HCT116 (cell line): Measurements from ENCODE around the gene DPM2. TPM values are rescaled to one million over a fixed set of nuclear protein-coding genes. Genes with fewer than 3 reads are reported as not detected.
A peak's percentile ranks its signal among the peaks of the same experiment; 100 is the strongest.

Experiments
- ATAC-seq: fragments of 200-7000 bp; cut with Tn5 transposase; 2 replicates; pipeline ENCODE4 v1.9.1; 2020; ENCODE audit warnings: mild to moderate bottlenecking, moderate library complexity
- BruUV-seq: library from RNA; stranded (reverse); fragments of 400-500 nt; replicated peaks from 2 replicates; lab custom pipeline; 2021; lab: Mats Ljungman, UMichigan
- CTCF ChIA-PET: fragments of 300-600 bp; sonication (Branson Sonifier 250); formaldehyde crosslinking; loops from one replicate; lab custom pipeline; 2021; ENCODE audit warnings: antibody characterized with exemption; lab: Charles Lee
- POLR2A ChIA-PET: fragments of 300-600, 350-600 bp; sonication (Branson Sonifier 250); formaldehyde crosslinking; loops from one replicate; lab custom pipeline; 2021; ENCODE audit warnings: antibody characterized with exemption; lab: Charles Lee
- RAD21 ChIA-PET, 2 experiments: fragments of 300-600 bp; sonication (Branson Sonifier 250); formaldehyde crosslinking; loops; one replicate each; lab custom pipeline; 2023; ENCODE audit warnings: low total read pairs in 2 of 2; ENCODE audit not compliant: uncharacterized antibody in 2 of 2, unreplicated experiment in 2 of 2, low non-redundant PET in 1 of 2; lab: Charles Lee
- DNase-seq: peaks from one replicate; pipeline ENCODE4 v3.0.0-alpha.2; 2010; ENCODE audit warnings: low read depth, low spot score
- H2AFZ ChIP-seq: fragments of 200-600 bp; shearing (Covaris generic), sonication (generic); 2 replicates; pipeline ENCODE4 v1.6.1; 2017; ENCODE audit warnings: low read depth, mixed run types, mixed read lengths, antibody characterized with exemption, low read length; ENCODE audit not compliant: poor library complexity, severe bottlenecking
- H3K27ac ChIP-seq: 2 replicates; pipeline ENCODE4 v1.5.1; 2012; ENCODE audit warnings: low read depth, low read length
- H3K27me3 ChIP-seq: fragments of 200-600 bp; sonication (generic); 2 replicates; pipeline ENCODE4 v1.6.1; 2016; ENCODE audit warnings: mixed run types, low read length, mixed read lengths; ENCODE audit not compliant: insufficient read depth
- H3K36me3 ChIP-seq, 2 experiments: fragments of 200-500 bp in 1 of 2; fragments of 200-600 bp in 1 of 2; sonication (Bioruptor generic) in 1 of 2; sonication (generic) in 1 of 2; 2 replicates each; pipeline versions ENCODE4 v1.5.1 to v1.6.1; 2014 to 2016; ENCODE audit warnings: low read length in 2 of 2, inconsistent platforms in 1 of 2, mixed read lengths in 1 of 2, mixed run types in 1 of 2; ENCODE audit not compliant: insufficient read depth in 2 of 2, control insufficient read depth in 1 of 2
- H3K4me1 ChIP-seq, 2 experiments: fragments of 200-600 bp in 1 of 2; sonication (generic) in 1 of 2; 2 replicates each; pipeline versions ENCODE4 v1.5.1 to v1.6.1; 2012 to 2017; ENCODE audit warnings: low read length in 2 of 2, inconsistent platforms in 1 of 2, mild to moderate bottlenecking in 1 of 2, mixed read lengths in 1 of 2, mixed run types in 1 of 2, moderate library complexity in 1 of 2; ENCODE audit not compliant: insufficient read depth in 2 of 2, control insufficient read depth in 1 of 2
- H3K4me2 ChIP-seq: fragments of 200-600 bp; sonication (generic); 2 replicates; pipeline ENCODE4 v1.6.1; 2017; ENCODE audit warnings: mixed run types, low read length, mixed read lengths
- H3K4me3 ChIP-seq, 2 experiments: fragments of 200-600 bp in 1 of 2; sonication (generic) in 1 of 2; replicated peaks in 1 of 2; 2 replicates each; pipeline ENCODE4 v1.5.1; 2011 to 2016; ENCODE audit warnings: low read length in 2 of 2, control low read depth in 1 of 2, low read depth in 1 of 2, mild to moderate bottlenecking in 1 of 2, mixed read lengths in 1 of 2, mixed run types in 1 of 2
- H3K79me2 ChIP-seq: fragments of 200-600 bp; sonication (generic); 2 replicates; pipeline ENCODE4 v1.6.1; 2017; ENCODE audit warnings: mild to moderate bottlenecking, mixed run types, low read length, moderate library complexity, mixed read lengths; ENCODE audit not compliant: insufficient read depth
- H3K9ac ChIP-seq: fragments of 200-600 bp; sonication (generic); 2 replicates; pipeline ENCODE4 v1.6.1; 2016; ENCODE audit warnings: low read length, mixed read lengths
- H3K9me2 ChIP-seq: fragments of 200-600 bp; sonication (generic), shearing (Covaris generic); 2 replicates; pipeline ENCODE4 v1.6.1; 2017; ENCODE audit warnings: mixed run types, mild to moderate bottlenecking, moderate library complexity; ENCODE audit not compliant: insufficient read depth
- H3K9me3 ChIP-seq, 2 experiments: fragments of 200-500 bp in 1 of 2; fragments of 200-600 bp in 1 of 2; sonication (Bioruptor generic) in 1 of 2; sonication (generic) in 1 of 2; 2 replicates each; pipeline ENCODE4 v1.6.1; 2014 to 2017; ENCODE audit warnings: low read length in 2 of 2, mixed read lengths in 2 of 2, inconsistent platforms in 1 of 2, low read depth in 1 of 2, mild to moderate bottlenecking in 1 of 2, mixed run types in 1 of 2, moderate library complexity in 1 of 2; ENCODE audit not compliant: control insufficient read depth in 1 of 2, insufficient read depth in 1 of 2
- H4K20me1 ChIP-seq: fragments of 200-600 bp; sonication (generic), shearing (Covaris generic); 2 replicates; pipeline ENCODE4 v1.6.1; 2017; ENCODE audit warnings: mixed run types, mild to moderate bottlenecking, moderate library complexity; ENCODE audit not compliant: insufficient read depth
- ATF3 ChIP-seq: IDR thresholded peaks from 2 replicates; pipeline ENCODE4 v1.6.1; 2012
- CBX3 ChIP-seq: IDR thresholded peaks from 2 replicates; pipeline ENCODE4 v1.6.1; 2012; ENCODE audit warnings: low read depth
- CEBPB ChIP-seq: IDR thresholded peaks from 2 replicates; pipeline ENCODE4 v1.6.1; 2012; ENCODE audit warnings: low read depth
- EGR1 ChIP-seq: IDR thresholded peaks from 2 replicates; pipeline ENCODE4 v1.6.1; 2012; ENCODE audit warnings: low read depth
- ELF1 ChIP-seq: IDR thresholded peaks from 2 replicates; pipeline ENCODE4 v1.6.1; 2012; ENCODE audit warnings: low read depth, borderline replicate concordance
- EZH2 ChIP-seq: fragments of 200-600 bp; sonication (generic); IDR thresholded peaks from 2 replicates; pipeline ENCODE4 v1.6.1; 2017; ENCODE audit warnings: antibody characterized with exemption, mixed run types
- POLR2A ChIP-seq: IDR thresholded peaks from 2 replicates; pipeline ENCODE4 v1.7.0; 2011; ENCODE audit warnings: borderline replicate concordance; ENCODE audit not compliant: insufficient read depth, insufficient read length; ENCODE audit errors: extremely low read depth
- POLR2AphosphoS5 ChIP-seq: IDR thresholded peaks from 2 replicates; pipeline ENCODE4 v1.6.1; 2011; ENCODE audit warnings: mild to moderate bottlenecking, low read depth, low read length, moderate library complexity
- RAD21 ChIP-seq: IDR thresholded peaks from 2 replicates; pipeline ENCODE4 v1.6.1; 2012; ENCODE audit warnings: low read depth, mild to moderate bottlenecking
- REST ChIP-seq: IDR thresholded peaks from 2 replicates; pipeline ENCODE4 v1.6.1; 2012; ENCODE audit warnings: low read depth
- SIN3A ChIP-seq: IDR thresholded peaks from 2 replicates; pipeline ENCODE4 v1.6.1; 2012; ENCODE audit warnings: low read depth
- SP1 ChIP-seq: IDR thresholded peaks from 2 replicates; pipeline ENCODE4 v1.6.1; 2012; ENCODE audit warnings: low read depth
- SRF ChIP-seq: IDR thresholded peaks from 2 replicates; pipeline ENCODE4 v1.6.1; 2012; ENCODE audit warnings: low read depth
- TCF7L2 ChIP-seq: IDR thresholded peaks from 2 replicates; pipeline ENCODE4 v1.7.0; 2011; ENCODE audit warnings: borderline replicate concordance, inconsistent platforms; ENCODE audit not compliant: insufficient read depth, insufficient read length; ENCODE audit errors: extremely low read depth
- YY1 ChIP-seq: IDR thresholded peaks from 2 replicates; pipeline ENCODE4 v1.6.1; 2011; ENCODE audit warnings: low read length, low read depth, moderate library complexity, mild to moderate bottlenecking; ENCODE audit not compliant: insufficient replicate concordance; ENCODE audit errors: extremely low read depth
- ZNF274 ChIP-seq: fragments of 200-500 bp; sonication (Bioruptor generic); IDR thresholded peaks from 2 replicates; pipeline ENCODE4 v1.6.1; 2014; ENCODE audit warnings: mild to moderate bottlenecking, low read depth, low read length, inconsistent platforms
- intact Hi-C: fragments of 100-400 bp; cut with micrococcal nuclease; formaldehyde crosslinking; loops from 2 replicates; pipeline ENCODE4 v1.10.0; 2022
- total RNA-seq: library from RNA; stranded (reverse); gene quantifications from one replicate; pipeline ENCODE4 v1.2.1, GENCODE V29; 2021; ENCODE audit not compliant: unreplicated experiment

The DPM2 gene
- total RNA-seq, 1 experiment from 2014 or later = 54.6 TPM

- peak; percentile 23; the same call in 1 of the 2 replicates for ATAC-seq
Measured at GRCh38 chr9:127950513-127951289, 13.0 kb upstream of the DPM2 start.

GRCh38 chr9:127949827-127950512 is 12.3 kb upstream of the DPM2 start:
- RAD21 ChIA-PET = no interaction called here
- no peak overlapping the region for H2AFZ ChIP-seq
- no peaks in the 10 kb centered on the region for H3K9me3 ChIP-seq
- TF ChIP-seq ELF1 = no peak
- TF ChIP-seq ZNF274 = no peak
- TF ChIP-seq REST = no peak
- no peak for TF ChIP-seq POLR2AphosphoS5
- no peak for TF ChIP-seq SIN3A
- TF ChIP-seq SRF = no peak
- TF ChIP-seq POLR2A = no peak
- no peak for TF ChIP-seq EGR1
- TF ChIP-seq ATF3 = no peak
- no peak for TF ChIP-seq EZH2
- TF ChIP-seq CEBPB = no peak
- TF ChIP-seq CBX3 = no peak
- TF ChIP-seq RAD21 = no peak
- TF ChIP-seq SP1 = no peak
- TF ChIP-seq, all 23 proteins: peak for 0
- POLR2A ChIA-PET = interaction anchor here (0.7 kb wide), 1 partner anchor 153 kb away, joined by 4 read pairs; no protein-coding TSS in a partner anchor
- peaks cover 41% of the 10 kb centered on the region for H3K79me2 ChIP-seq
- CTCF ChIA-PET = no interaction called here
- ATAC-seq (no peak), DNase-seq (no peak)
- intact Hi-C loops = no loop called here
- peak overlapping the region; percentile 31; the same call in 1 of the 2 replicates for H3K27ac ChIP-seq
- H3K9ac ChIP-seq = peak overlapping the region; percentile 22; the same call in 1 of the 2 replicates
- no TSS peak for BruUV-seq
- no peaks in the 10 kb centered on the region for H3K9me2 ChIP-seq
- H3K27me3 ChIP-seq = no peaks in the 10 kb centered on the region
- H3K4me3 ChIP-seq = no peak overlapping the region
- peaks cover 1% of the 10 kb centered on the region; the same call in 1 of the 2 replicates for H4K20me1 ChIP-seq
- peak overlapping the region; percentile 41 for H3K4me2 ChIP-seq
- H3K36me3 ChIP-seq = no peaks in the 10 kb centered on the region; a peak in 1 of 4 replicates
- peaks cover 46 to 54% of the 10 kb centered on the region in 2 experiments for H3K4me1 ChIP-seq

More at GRCh38 chr9:127950513-127951289, 13.0 kb upstream of the DPM2 start:
- H3K36me3 ChIP-seq = no peaks in the 10 kb centered on the region
- H3K27me3 ChIP-seq = no peaks in the 10 kb centered on the region
- no peak overlapping the region for H2AFZ ChIP-seq
- BruUV-seq = no TSS peak
- peak; percentile 51 for TF ChIP-seq TCF7L2
- no peak for TF ChIP-seq YY1
- H3K4me2 ChIP-seq = peak overlapping the region; percentile 41
- CTCF ChIA-PET = no interaction called here
- H4K20me1 ChIP-seq = peaks cover 4% of the 10 kb centered on the region; the same call in 1 of the 2 replicates
- H3K4me3 ChIP-seq = no peak overlapping the region
- peaks cover 43% of the 10 kb centered on the region for H3K79me2 ChIP-seq
- peak overlapping the region; percentile 31; the same call in 1 of the 2 replicates for H3K27ac ChIP-seq
- peak overlapping the region; percentile 22 for H3K9ac ChIP-seq
- RAD21 ChIA-PET = interaction anchor here in 1 of 2 experiments (0.6 kb wide), 1 partner anchor 14 kb away, joined by 3 read pairs; no protein-coding TSS in a partner anchor
- no peaks in the 10 kb centered on the region for H3K9me2 ChIP-seq
- intact Hi-C loops = no loop called here
- no peaks in the 10 kb centered on the region for H3K9me3 ChIP-seq
- H3K4me1 ChIP-seq = peaks cover 50 to 61% of the 10 kb centered on the region in 2 experiments
- POLR2A ChIA-PET = no interaction called here
- DNase-seq = no peak
